Activated CD4-positive, alpha-beta T cell treated with anti-CD3 and anti-CD28 coated beads for 4 hours (primary cell): Measurements from ENCODE around the gene PELO.

ENCODE experiments used
- DNase-seq, 2 donors: peaks; one replicate each; pipeline ENCODE4 v3.0.0-alpha.2; 2020

Gene PELO

GRCh38 chr5:52772668-52773067, 15.0 kb upstream of the PELO start:
- no peak for DNase-seq

- no peak for DNase-seq
These were observed 14.4 kb upstream of the PELO start for GRCh38 chr5:52773342-52773741.

- DNase-seq, result no peak
These were observed 13.7 kb upstream of the PELO start for GRCh38 chr5:52774005-52774410.

- peak; percentile 7 to 15 for DNase-seq
These were observed 11.6 kb upstream of the PELO start for GRCh38 chr5:52776116-52776515.

- no peak for DNase-seq
These were observed 10.5 kb upstream of the PELO start for GRCh38 chr5:52777186-52777585.

GRCh38 chr5:52778781-52779180, 8.9 kb upstream of the PELO start:
- no peak for DNase-seq

GRCh38 chr5:52779213-52779612, 8.5 kb upstream of the PELO start:
- no peak for DNase-seq

- no peak for DNase-seq
These were observed 4.3 kb upstream of the PELO start for GRCh38 chr5:52783226-52783959.

- no peak for DNase-seq
These were observed 3.0 kb upstream of the PELO start for GRCh38 chr5:52784737-52785136.

- no peak for DNase-seq
These were observed 1.3 kb upstream of the PELO start for GRCh38 chr5:52786391-52786790.

GRCh38 chr5:52786949-52787599, 642 bp upstream of the PELO start:
- peak; percentile 28 to 52 for DNase-seq

GRCh38 chr5:52788505-52788821, 747 bp downstream of the PELO start:
- no peak for DNase-seq

- no peak for DNase-seq
These were observed 1.7 kb downstream of the PELO start for GRCh38 chr5:52789378-52789777.

- no peak for DNase-seq
These were observed 2.1 kb downstream of the PELO start for GRCh38 chr5:52789851-52790250.

GRCh38 chr5:52791366-52791765, 3.6 kb downstream of the PELO start:
- DNase-seq, result no peak

GRCh38 chr5:52794519-52794918, 6.8 kb downstream of the PELO start:
- DNase-seq, result no peak

- DNase-seq, result no peak
These were observed 8.3 kb downstream of the PELO start for GRCh38 chr5:52796031-52796430.

GRCh38 chr5:52796516-52797103, 8.9 kb downstream of the PELO start:
- no peak for DNase-seq

GRCh38 chr5:52798938-52799337, 11.2 kb downstream of the PELO start:
- DNase-seq, result no peak

GRCh38 chr5:52799358-52799982, 11.8 kb downstream of the PELO start:
- no peak for DNase-seq

- peak; percentile 94 to 95 for DNase-seq
These were observed 12.3 kb downstream of the PELO start for GRCh38 chr5:52799983-52800393.

GRCh38 chr5:52800394-52801213, 12.9 kb downstream of the PELO start:
- DNase-seq, result peak; percentile 34 to 56

- no peak for DNase-seq
These were observed 13.6 kb downstream of the PELO start for GRCh38 chr5:52801329-52801728.
